SK-N-DZ (cell line): ENCODE results near the gene MYO7B.

Experiments
- DNase-seq: peaks from one replicate; pipeline ENCODE4 v3.0.0-alpha.2; 2015; ENCODE audit warnings: low spot score

The MYO7B gene

GRCh38 chr2:127572841-127573240, 37.4 kb downstream of the MYO7B start:
- DNase-seq: no peak

- no peak for DNase-seq
These were observed 37.8 kb downstream of the MYO7B start for GRCh38 chr2:127573298-127573697.

- DNase-seq: no peak
These were observed 38.3 kb downstream of the MYO7B start for GRCh38 chr2:127573771-127574170.

GRCh38 chr2:127574656-127575055, 39.2 kb downstream of the MYO7B start:
- no peak for DNase-seq

GRCh38 chr2:127575185-127575765, 39.8 kb downstream of the MYO7B start:
- DNase-seq: no peak

GRCh38 chr2:127575941-127576432, 40.5 kb downstream of the MYO7B start:
- no peak for DNase-seq

- DNase-seq: no peak
These were observed 41.1 kb downstream of the MYO7B start for GRCh38 chr2:127576433-127577207.

GRCh38 chr2:127577208-127577475, 41.7 kb downstream of the MYO7B start:
- DNase-seq: no peak

GRCh38 chr2:127577503-127577902, 42.0 kb downstream of the MYO7B start:
- DNase-seq: no peak

GRCh38 chr2:127577973-127578372, 42.5 kb downstream of the MYO7B start:
- no peak for DNase-seq

GRCh38 chr2:127578411-127578810, 42.9 kb downstream of the MYO7B start:
- DNase-seq: no peak

- no peak for DNase-seq
These were observed 43.7 kb downstream of the MYO7B start for GRCh38 chr2:127579231-127579630.

- no peak for DNase-seq
These were observed 44.9 kb downstream of the MYO7B start for GRCh38 chr2:127580167-127581049.

- no peak for DNase-seq
These were observed 45.5 kb downstream of the MYO7B start for GRCh38 chr2:127581050-127581345.

- no peak for DNase-seq
These were observed 46.3 kb downstream of the MYO7B start for GRCh38 chr2:127581516-127582490.

- DNase-seq: no peak
These were observed 47.7 kb downstream of the MYO7B start for GRCh38 chr2:127582863-127583861.

- no peak for DNase-seq
These were observed 48.6 kb downstream of the MYO7B start for GRCh38 chr2:127584047-127584446.

GRCh38 chr2:127584516-127585033, 49.1 kb downstream of the MYO7B start:
- no peak for DNase-seq

GRCh38 chr2:127585270-127585807, 49.9 kb downstream of the MYO7B start:
- no peak for DNase-seq

GRCh38 chr2:127586136-127586535, 50.7 kb downstream of the MYO7B start:
- no peak for DNase-seq
